ENCODE results near the gene FTL. TPM values are rescaled to one million over a fixed set of nuclear protein-coding genes. Genes with fewer than 3 reads are reported as not detected.
A peak's percentile ranks its signal among the peaks of the same experiment; 100 is the strongest.

FTL gene
- total RNA-seq, 1 donor from 2014 or later, result 662 TPM

DNA sequence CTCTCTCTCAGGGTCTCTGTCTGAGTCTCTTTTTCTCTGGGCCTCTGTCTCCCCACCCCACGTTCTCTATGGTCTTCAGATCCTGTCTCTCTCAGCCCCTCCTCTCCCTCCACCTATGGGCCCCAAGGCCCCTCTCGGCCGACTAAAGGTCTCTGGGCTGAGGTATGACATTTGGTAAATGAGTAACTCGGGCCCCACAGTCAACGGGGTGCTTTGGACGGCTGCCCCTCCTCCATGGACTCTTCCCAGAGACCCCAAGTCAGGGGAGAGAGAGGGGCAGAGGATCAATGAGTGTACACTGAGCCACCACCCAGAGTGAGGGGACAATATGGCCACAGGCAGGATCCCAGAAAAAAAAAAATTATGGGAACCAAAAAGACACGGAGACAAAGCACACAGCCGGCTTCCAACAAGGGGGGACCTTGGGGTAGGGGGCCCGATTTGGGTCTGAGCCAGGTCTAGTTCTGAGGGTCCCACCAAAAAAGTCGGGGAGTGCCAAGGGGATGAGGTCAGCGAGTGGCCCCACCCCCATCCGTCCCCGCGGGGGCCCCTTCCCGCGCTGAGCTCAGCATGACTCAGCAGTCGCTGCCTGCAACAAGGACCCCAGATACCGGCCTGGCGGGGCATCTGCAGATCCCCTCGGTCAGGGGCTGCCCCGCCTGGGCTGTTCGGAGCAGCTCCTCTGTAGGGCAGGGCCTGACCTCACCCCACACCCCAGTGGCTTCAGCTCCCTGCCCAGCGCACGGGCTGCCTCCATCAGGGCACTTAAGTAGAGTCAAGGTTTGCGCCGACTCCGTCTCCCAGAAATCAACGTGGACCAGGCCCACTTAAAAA lies 1.5 kb upstream of the FTL start:
- no peaks in the 10 kb centered on the region for H3K27me3 Mint-ChIP-seq (ENCODE audit: insufficient read depth)
- peaks cover 23% of the 10 kb centered on the region for H3K36me3 Mint-ChIP-seq (ENCODE audit: low read depth)
- H3K4me3 Mint-ChIP-seq, result peak overlapping the region; percentile 95
- H3K9me3 Mint-ChIP-seq, result no peaks in the 10 kb centered on the region
- H3K4me1 Mint-ChIP-seq (ENCODE audit: low read depth), result peaks cover 58% of the 10 kb centered on the region
- DNase-seq (ENCODE audit: low spot score), result peak; percentile 63
- intact Hi-C loops (cut with micrococcal nuclease), result loop anchor here (2.0 to 10.0 kb wide), 2 partner anchors 105 to 239 kb away; no protein-coding TSS in a partner anchor
- H3K27ac Mint-ChIP-seq, result peak overlapping the region; percentile 95

- DNase-seq (ENCODE audit: low spot score), result no peak
- no peaks in the 10 kb centered on the region for H3K9me3 Mint-ChIP-seq
- no peaks in the 10 kb centered on the region for H3K27me3 Mint-ChIP-seq (ENCODE audit: insufficient read depth)
- peak overlapping the region; percentile 95 for H3K27ac Mint-ChIP-seq
- intact Hi-C loops (cut with micrococcal nuclease), result loop anchor here (1.0 to 10.0 kb wide), 9 partner anchors 10 to 495 kb away; partner anchors contain the start of genes BAX, CA11, CYTH2 and DHDH
- peaks cover 58% of the 10 kb centered on the region for H3K4me1 Mint-ChIP-seq (ENCODE audit: low read depth)
- H3K4me3 Mint-ChIP-seq, result peak overlapping the region; percentile 95
- H3K36me3 Mint-ChIP-seq (ENCODE audit: low read depth), result peaks cover 22% of the 10 kb centered on the region
Measured at GRCh38 chr19:48964205-48965039, 687 bp upstream of the FTL start.

- H3K4me1 Mint-ChIP-seq (ENCODE audit: low read depth), result peaks cover 59% of the 10 kb centered on the region
- H3K36me3 Mint-ChIP-seq (ENCODE audit: low read depth), result peaks cover 26% of the 10 kb centered on the region
- no peaks in the 10 kb centered on the region for H3K27me3 Mint-ChIP-seq (ENCODE audit: insufficient read depth)
- H3K4me3 Mint-ChIP-seq, result peak overlapping the region; percentile 95
- intact Hi-C loops (cut with micrococcal nuclease), result loop anchor here (1.0 to 10.0 kb wide), 9 partner anchors 12 to 497 kb away; partner anchors contain the start of genes BAX, CA11, CYTH2 and DHDH
- H3K27ac Mint-ChIP-seq, result peak overlapping the region; percentile 96
- DNase-seq (ENCODE audit: low spot score), result peak; percentile 84
- H3K9me3 Mint-ChIP-seq, result no peaks in the 10 kb centered on the region
Measured at GRCh38 chr19:48965806-48966540, 864 bp downstream of the FTL start.

DNA sequence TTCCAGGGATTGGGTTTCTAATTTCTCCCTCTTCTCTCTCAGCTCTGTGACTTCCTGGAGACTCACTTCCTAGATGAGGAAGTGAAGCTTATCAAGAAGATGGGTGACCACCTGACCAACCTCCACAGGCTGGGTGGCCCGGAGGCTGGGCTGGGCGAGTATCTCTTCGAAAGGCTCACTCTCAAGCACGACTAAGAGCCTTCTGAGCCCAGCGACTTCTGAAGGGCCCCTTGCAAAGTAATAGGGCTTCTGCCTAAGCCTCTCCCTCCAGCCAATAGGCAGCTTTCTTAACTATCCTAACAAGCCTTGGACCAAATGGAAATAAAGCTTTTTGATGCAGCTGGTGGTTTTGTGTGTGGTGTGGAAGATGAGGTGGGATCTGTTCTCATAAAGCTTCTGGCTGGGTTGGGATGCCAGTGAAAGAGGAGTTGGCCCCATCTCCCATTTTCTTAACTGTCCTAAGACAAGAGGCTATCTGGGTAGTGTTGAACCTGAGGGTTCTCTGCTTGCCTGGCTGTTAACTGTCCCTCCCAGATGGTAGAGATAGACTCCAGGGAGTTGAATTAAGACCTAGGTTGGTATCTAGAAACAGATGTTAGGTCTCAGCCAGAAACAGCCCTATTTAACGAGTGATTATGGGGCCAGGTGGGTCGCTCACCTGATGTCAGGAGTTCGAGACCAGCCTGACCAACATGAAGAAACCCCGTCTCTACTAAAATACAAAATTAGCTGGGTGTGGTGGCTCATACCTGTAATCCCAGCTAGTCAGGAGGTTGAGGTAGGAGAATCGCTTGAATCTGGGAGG lies 1.6 kb downstream of the FTL start:
- no peak for DNase-seq (ENCODE audit: low spot score)
- Mint-ChIP-seq H3K4me3 (peak overlapping the region; percentile 95), H3K27ac (peak overlapping the region; percentile 96), H3K27me3 (ENCODE audit: insufficient read depth) (no peaks in the 10 kb centered on the region), H3K4me1 (ENCODE audit: low read depth) (peaks cover 59% of the 10 kb centered on the region), H3K36me3 (ENCODE audit: low read depth) (peaks cover 26% of the 10 kb centered on the region), H3K9me3 (no peaks in the 10 kb centered on the region)
- intact Hi-C loops (cut with micrococcal nuclease), result loop anchor here (5.0 to 10.0 kb wide), 2 partner anchors 242 to 319 kb away; partner anchors contain the start of gene CA11

- Mint-ChIP-seq H3K4me3 (peak overlapping the region; percentile 95), H3K27ac (no peak overlapping the region), H3K36me3 (ENCODE audit: low read depth) (peaks cover 26% of the 10 kb centered on the region), H3K9me3 (no peaks in the 10 kb centered on the region), H3K27me3 (ENCODE audit: insufficient read depth) (no peaks in the 10 kb centered on the region), H3K4me1 (ENCODE audit: low read depth) (peaks cover 52% of the 10 kb centered on the region)
- no peak for DNase-seq (ENCODE audit: low spot score)
- intact Hi-C loops (cut with micrococcal nuclease), result loop anchor here (5.0 to 10.0 kb wide), 2 partner anchors 243 to 320 kb away; partner anchors contain the start of gene CA11
Measured at GRCh38 chr19:48967346-48968178, 2.5 kb downstream of the FTL start.

DNA sequence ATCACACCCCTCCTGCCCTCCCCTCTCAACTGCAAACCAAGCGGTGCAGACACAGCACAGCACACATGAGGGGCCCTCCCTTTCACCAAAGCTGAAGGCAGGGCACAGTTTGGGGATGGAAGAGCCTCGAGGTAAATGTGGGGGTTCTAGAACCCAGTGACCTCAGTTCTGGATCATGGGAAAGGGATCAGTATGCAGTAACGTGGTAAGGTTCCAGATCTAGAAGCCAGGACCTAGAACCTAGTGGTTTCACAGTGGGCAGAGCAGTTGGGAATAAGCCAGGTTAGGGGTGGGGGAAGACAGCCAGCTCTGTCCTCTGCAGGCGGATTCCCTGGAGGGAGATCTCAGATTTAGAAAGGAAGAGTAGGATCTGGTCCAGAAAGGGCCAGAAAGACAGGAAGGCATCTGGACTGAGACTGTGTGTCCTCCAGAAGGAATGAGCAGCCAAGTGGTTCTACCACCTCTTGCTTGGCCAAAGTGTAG lies 3.1 kb downstream of the FTL start:
- intact Hi-C loops (cut with micrococcal nuclease), result loop anchor here (5.0 to 10.0 kb wide), 2 partner anchors 243 to 321 kb away; partner anchors contain the start of gene CA11
- Mint-ChIP-seq H3K9me3 (no peaks in the 10 kb centered on the region), H3K36me3 (ENCODE audit: low read depth) (peaks cover 30% of the 10 kb centered on the region), H3K27ac (peak overlapping the region; percentile 18), H3K4me1 (ENCODE audit: low read depth) (peaks cover 45% of the 10 kb centered on the region), H3K4me3 (peak overlapping the region; percentile 28), H3K27me3 (ENCODE audit: insufficient read depth) (no peaks in the 10 kb centered on the region)
- no peak for DNase-seq (ENCODE audit: low spot score)

DNA sequence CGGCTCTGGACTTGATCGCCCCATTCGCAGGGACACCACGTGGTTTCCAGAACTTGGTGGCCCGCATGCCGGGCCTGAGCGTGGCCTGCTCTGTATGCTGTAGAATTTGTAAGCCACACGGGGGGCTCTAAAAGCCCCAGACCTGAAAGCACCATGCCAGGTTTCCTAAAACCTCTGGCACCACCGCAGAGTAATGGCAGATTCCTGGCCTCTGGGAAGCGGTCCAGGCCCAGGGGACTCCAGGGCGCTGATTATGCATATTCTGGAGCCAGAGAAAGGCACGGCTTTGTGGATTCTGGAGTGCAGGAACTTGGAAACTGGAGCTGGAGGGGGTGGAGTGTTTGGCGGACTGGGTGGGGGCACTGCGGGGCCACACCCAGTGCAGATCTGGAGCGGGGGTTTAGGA lies 3.7 kb downstream of the FTL start:
- Mint-ChIP-seq H3K9me3 (no peaks in the 10 kb centered on the region), H3K27me3 (ENCODE audit: insufficient read depth) (no peaks in the 10 kb centered on the region), H3K4me1 (ENCODE audit: low read depth) (peaks cover 39% of the 10 kb centered on the region), H3K27ac (no peak overlapping the region), H3K4me3 (no peak overlapping the region), H3K36me3 (ENCODE audit: low read depth) (peaks cover 30% of the 10 kb centered on the region)
- intact Hi-C loops (cut with micrococcal nuclease), result loop anchor here (5.0 to 10.0 kb wide), 2 partner anchors 244 to 322 kb away; partner anchors contain the start of gene CA11
- no peak for DNase-seq (ENCODE audit: low spot score)

DNA sequence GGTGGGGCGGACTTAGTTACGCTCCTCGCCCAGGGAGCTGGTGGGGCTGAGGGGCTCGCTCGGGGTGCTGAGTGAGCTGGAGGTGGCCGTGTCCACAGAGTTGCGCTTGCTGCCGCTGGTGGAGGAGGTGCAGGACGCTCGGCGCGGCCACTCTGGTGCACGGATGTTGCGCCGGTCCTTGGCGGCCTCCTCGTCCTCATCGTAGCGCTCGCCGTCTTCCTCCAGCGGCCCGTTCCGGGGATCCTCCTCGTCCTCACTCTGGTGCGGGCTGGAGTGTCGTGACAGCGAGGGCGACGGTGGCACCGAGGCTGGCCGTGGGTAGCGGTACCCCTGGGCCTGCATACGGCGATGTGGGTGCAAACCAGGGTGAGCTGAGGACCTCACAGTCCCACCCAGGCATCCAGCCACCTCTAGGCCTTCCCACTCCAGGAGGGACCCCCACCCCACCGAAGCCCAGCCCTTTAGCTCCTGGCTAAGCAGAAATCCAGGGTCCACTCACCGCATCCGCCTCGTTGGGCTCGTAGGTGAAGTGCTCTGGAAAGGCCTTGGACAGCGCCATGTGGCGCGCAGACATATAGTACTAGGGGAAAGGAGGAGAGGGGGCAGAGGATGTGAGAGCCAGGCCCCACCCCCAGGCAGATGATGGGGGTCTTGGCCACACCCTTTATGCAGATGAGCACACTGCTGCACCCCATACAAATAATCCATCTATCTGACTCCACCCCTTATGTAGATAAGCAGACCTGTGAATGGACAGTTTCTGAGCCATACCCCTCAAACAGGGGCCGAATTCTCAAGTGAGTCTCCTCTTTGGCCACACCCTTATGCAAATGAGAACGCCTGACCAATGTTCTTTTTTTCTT lies 4.4 kb downstream of the FTL start:
- peaks cover 32% of the 10 kb centered on the region for H3K4me1 Mint-ChIP-seq (ENCODE audit: low read depth)
- no peak for DNase-seq (ENCODE audit: low spot score)
- H3K27me3 Mint-ChIP-seq (ENCODE audit: insufficient read depth), result no peaks in the 10 kb centered on the region
- no peaks in the 10 kb centered on the region for H3K9me3 Mint-ChIP-seq
- intact Hi-C loops (cut with micrococcal nuclease), result loop anchor here (2.0 to 10.0 kb wide), 3 partner anchors 135 to 322 kb away; partner anchors contain the start of gene CA11
- H3K4me3 Mint-ChIP-seq, result no peak overlapping the region
- no peak overlapping the region for H3K27ac Mint-ChIP-seq
- H3K36me3 Mint-ChIP-seq (ENCODE audit: low read depth), result peaks cover 30% of the 10 kb centered on the region

- no peaks in the 10 kb centered on the region for H3K9me3 Mint-ChIP-seq
- H3K27ac Mint-ChIP-seq, result no peak overlapping the region
- H3K36me3 Mint-ChIP-seq (ENCODE audit: low read depth), result peaks cover 30% of the 10 kb centered on the region
- no peak overlapping the region for H3K4me3 Mint-ChIP-seq
- no peak for DNase-seq (ENCODE audit: low spot score)
- intact Hi-C loops (cut with micrococcal nuclease), result loop anchor here (2.0 kb wide), 1 partner anchor 135 kb away; no protein-coding TSS in a partner anchor
- peaks cover 29% of the 10 kb centered on the region for H3K4me1 Mint-ChIP-seq (ENCODE audit: low read depth)
- H3K27me3 Mint-ChIP-seq (ENCODE audit: insufficient read depth), result no peaks in the 10 kb centered on the region
Measured at GRCh38 chr19:48970139-48970766, 5.1 kb downstream of the FTL start.

- H3K9me3 Mint-ChIP-seq, result no peaks in the 10 kb centered on the region
- no peak overlapping the region for H3K4me3 Mint-ChIP-seq
- no peaks in the 10 kb centered on the region for H3K27me3 Mint-ChIP-seq (ENCODE audit: insufficient read depth)
- H3K4me1 Mint-ChIP-seq (ENCODE audit: low read depth), result peaks cover 25% of the 10 kb centered on the region
- peak; percentile 72 for DNase-seq (ENCODE audit: low spot score)
- peak overlapping the region; percentile 41 for H3K27ac Mint-ChIP-seq
- intact Hi-C loops (cut with micrococcal nuclease), result loop anchor here (1.0 to 2.0 kb wide), 4 partner anchors 129 to 183 kb away; no protein-coding TSS in a partner anchor
- peaks cover 30% of the 10 kb centered on the region for H3K36me3 Mint-ChIP-seq (ENCODE audit: low read depth)
Measured at GRCh38 chr19:48970923-48971395, 5.8 kb downstream of the FTL start.
